K562 (cell line): Measurements from ENCODE around the gene HAAO. TPM values are rescaled to one million over a fixed set of nuclear protein-coding genes. Genes with fewer than 3 reads are reported as not detected.

Experiments
- ATAC-seq: fragments of 200-7000 bp; cut with Tn5 transposase; 3 replicates; pipeline ENCODE4 v1.9.1; 2020; ENCODE audit warnings: moderate library complexity
- BruUV-seq: library from RNA; stranded (reverse); fragments of 400-500 nt; replicated peaks from 2 replicates; lab custom pipeline; 2021; lab: Mats Ljungman, UMichigan
- CTCF ChIA-PET: fragments of 300-600 bp; formaldehyde crosslinking; extraction: SDS; loops from one replicate; lab custom pipeline; 2021; ENCODE audit warnings: low intra/inter-chr PET ratio; lab: Yijun Ruan, JAX
- POLR2A ChIA-PET: fragments of 300-600, 350-650 bp; sonication (Branson Sonifier 250); formaldehyde crosslinking; extraction: SDS; loops from one replicate; lab custom pipeline; 2021; ENCODE audit warnings: antibody characterized with exemption, inconsistent platforms; lab: Yijun Ruan, JAX
- DNase-seq, 4 experiments: peaks; one replicate each; pipeline versions ENCODE4 v3.0.0 to v3.0.0-alpha.2; 2011 to 2018; ENCODE audit warnings: low spot score in 3 of 4, mixed read lengths in 3 of 4; ENCODE audit errors: extremely low read depth in 1 of 4
- FAIRE-seq: peaks from 2 replicates; lab custom pipeline; 2011; peaks lifted over from hg19 to GRCh38; lab: Jason Lieb, UNC
- H2AFZ ChIP-seq: 2 replicates; pipeline ENCODE4 v1.6.0; 2011; ENCODE audit warnings: low read depth, low read length, control low read depth, inconsistent platforms
- H3K27ac ChIP-seq: fragments of 200-600 bp; 3 replicates; pipeline ENCODE4 v1.8.0; 2011; ENCODE audit warnings: low read depth, mild to moderate bottlenecking, control low read depth, inconsistent platforms, low read length, moderate library complexity, mixed read lengths; ENCODE audit errors: extremely low read depth
- H3K27me3 ChIP-seq, 2 experiments: fragments of 300-600 bp in 1 of 2; 2 replicates in 1 of 2; 3 replicates in 1 of 2; pipeline versions ENCODE4 v1.6.0 to v1.8.0; 2011; ENCODE audit warnings: inconsistent platforms in 2 of 2, low read length in 2 of 2, mild to moderate bottlenecking in 1 of 2, mixed read lengths in 1 of 2, moderate library complexity in 1 of 2; ENCODE audit not compliant: control insufficient read depth in 2 of 2, insufficient read depth in 2 of 2
- H3K36me3 ChIP-seq: fragments of 300-600 bp; 3 replicates; pipeline ENCODE4 v1.8.0; 2011; ENCODE audit warnings: mild to moderate bottlenecking, low read length, inconsistent platforms; ENCODE audit not compliant: control insufficient read depth, insufficient read depth
- H3K4me1 ChIP-seq, 2 experiments: fragments of 200-600 bp in 1 of 2; replicated peaks in 1 of 2; 2 replicates in 1 of 2; 3 replicates in 1 of 2; pipeline versions ENCODE4 v1.5.1 to v1.8.0; 2011; ENCODE audit warnings: inconsistent platforms in 2 of 2, low read length in 2 of 2, mild to moderate bottlenecking in 1 of 2, mixed read lengths in 1 of 2, moderate library complexity in 1 of 2; ENCODE audit not compliant: control insufficient read depth in 2 of 2, insufficient read depth in 2 of 2
- H3K4me2 ChIP-seq: 2 replicates; pipeline ENCODE4 v1.6.1; 2011; ENCODE audit warnings: low read length, control low read depth, inconsistent platforms, mixed read lengths; ENCODE audit not compliant: insufficient read depth
- H3K4me3 ChIP-seq: fragments of 200-600 bp; sonication (generic), shearing (Covaris generic); 2 replicates; pipeline ENCODE4 v1.5.1; 2016; ENCODE audit warnings: control low read depth, inconsistent platforms
- H3K79me2 ChIP-seq: fragments of 200-600 bp; 3 replicates; pipeline ENCODE4 v1.8.0; 2011; ENCODE audit warnings: low read length, inconsistent platforms; ENCODE audit not compliant: control insufficient read depth, insufficient read depth
- H3K9ac ChIP-seq, 2 experiments: 2 replicates each; pipeline versions ENCODE4 v1.6.0 to v1.6.1; 2011; ENCODE audit warnings: low read depth in 2 of 2, low read length in 2 of 2, control low read depth in 1 of 2, inconsistent platforms in 1 of 2, mild to moderate bottlenecking in 1 of 2, mixed read lengths in 1 of 2; ENCODE audit not compliant: insufficient read depth in 1 of 2
- H3K9me1 ChIP-seq: one replicate; pipeline ENCODE4 v1.6.0; 2011; ENCODE audit warnings: inconsistent platforms, mild to moderate bottlenecking, low read length, moderate library complexity; ENCODE audit not compliant: control insufficient read depth, insufficient read depth
- H3K9me3 ChIP-seq: replicated peaks from 2 replicates; pipeline ENCODE4 v1.5.1; 2011; ENCODE audit warnings: low read depth, low read length, inconsistent platforms; ENCODE audit not compliant: control insufficient read depth, insufficient read depth
- H4K20me1 ChIP-seq: replicated peaks from 2 replicates; pipeline ENCODE4 v1.6.1; 2011; ENCODE audit warnings: low read length, inconsistent platforms, mixed read lengths; ENCODE audit not compliant: control insufficient read depth, insufficient read depth
- BRD9 ChIP-seq: fragments of 450-650 bp; IDR thresholded peaks from 2 replicates; pipeline ENCODE4 v1.6.1; 2018; ENCODE audit warnings: low read depth; ENCODE audit not compliant: partially characterized antibody
- ESRRA ChIP-seq: fragments of 450-650 bp; IDR thresholded peaks from 2 replicates; pipeline ENCODE4 v1.6.1; 2014; ENCODE audit warnings: low read depth, mild to moderate bottlenecking, moderate library complexity, borderline replicate concordance
- NBN ChIP-seq: fragments of 450-650 bp; IDR thresholded peaks from 2 replicates; pipeline ENCODE4 v1.6.1; 2016; ENCODE audit warnings: low read depth, mild to moderate bottlenecking
- ZSCAN29 ChIP-seq: fragments of 450-650 bp; IDR thresholded peaks from 2 replicates; pipeline ENCODE4 v1.6.1; 2017
- ZSCAN32 ChIP-seq: fragments of 450-650 bp; formaldehyde crosslinking; IDR thresholded peaks from 2 replicates; pipeline ENCODE4 v1.4.0; 2020; ENCODE audit warnings: mild to moderate bottlenecking, moderate library complexity
- WGBS: fragments of 100-300 bp; shearing (Covaris generic); methylation state at CpG from one replicate; pipeline ENCODE4 v1.1.6; 2016; ENCODE audit warnings: low coverage, mixed read lengths; ENCODE audit not compliant: insufficient coverage; ENCODE audit errors: missing lambda C conversion rate; 5-methylcytosine and 5-hydroxymethylcytosine counted together
- in situ Hi-C: fragments of 300-500 bp; cut with MboI; formaldehyde crosslinking; loops from 4 replicates; pipeline ENCODE4 v1.15.0; 2018; ENCODE audit warnings: inconsistent platforms, mixed read lengths
- intact Hi-C: fragments of 100-400 bp; cut with micrococcal nuclease; formaldehyde crosslinking; loops from 2 replicates; pipeline ENCODE4 v1.14.2; 2022
- polyA plus RNA-seq, 8 experiments: library from polyadenylated mRNA; depleted of rRNA in 4 of 8; stranded (reverse) in 5 of 8; unstranded in 3 of 8; fragments of >200 nt; fragmentation: Nextera tagmentation in 2 of 8; fragmentation: Illumina TruSeq in 1 of 8; extraction: Ambion mirVana in 2 of 8; extraction: Trizol in 1 of 8; gene quantifications; 2 replicates each; pipeline versions ENCODE4 v1.2.1 to v1.2.3, GENCODE V29; 2011 to 2014; ENCODE audit warnings: inconsistent platforms in 1 of 8, missing spikeins in 1 of 8
- total RNA-seq, 7 experiments: library from RNA; depleted of rRNA in 6 of 7; stranded (reverse); fragments of >200 nt in 6 of 7; fragmentation: Illumina TruSeq in 2 of 7; extraction: Trizol in 2 of 7; gene quantifications; 2 replicates each; pipeline versions ENCODE4 v1.2.1 to v1.2.3, GENCODE V29; 2011 to 2021; ENCODE audit warnings: low replicate concordance in 1 of 7
- TF ChIP-seq, protein P1 (sequence below): fragments of 250-450 bp; sonication (Bioruptor Pico); IDR thresholded peaks from 2 replicates; pipeline ENCODE4 v1.8.0; 2022; ENCODE audit warnings: moderate library complexity, mild to moderate bottlenecking, inconsistent platforms
- TF ChIP-seq, protein P2 (sequence below), 2 experiments: fragments of 450-650 bp in 1 of 2; sonication (generic) in 1 of 2; formaldehyde crosslinking in 1 of 2; IDR thresholded peaks in 1 of 2; conservative IDR thresholded peaks in 1 of 2; 2 replicates each; pipeline versions ENCODE4 v1.6.1 to v1.8.1; 2016 to 2023; ENCODE audit warnings: mild to moderate bottlenecking in 2 of 2, moderate library complexity in 2 of 2, inconsistent platforms in 1 of 2, missing genetic modification reagents in 1 of 2
- TF ChIP-seq, protein P3 (sequence below), 2 experiments: fragments of 450-650 bp in 1 of 2; sonication (generic) in 1 of 2; formaldehyde crosslinking in 1 of 2; IDR thresholded peaks; 2 replicates each; pipeline versions ENCODE4 v1.7.1 to v1.9.0; 2016 to 2022; ENCODE audit warnings: inconsistent platforms in 1 of 2, mild to moderate bottlenecking in 1 of 2, missing genetic modification reagents in 1 of 2

HAAO gene
- total and polyA plus RNA-seq, 9 of the 15 experiments (the other 6 are each of a cell fraction or from before 2014, with no cell fraction given), result not detected

DNA sequence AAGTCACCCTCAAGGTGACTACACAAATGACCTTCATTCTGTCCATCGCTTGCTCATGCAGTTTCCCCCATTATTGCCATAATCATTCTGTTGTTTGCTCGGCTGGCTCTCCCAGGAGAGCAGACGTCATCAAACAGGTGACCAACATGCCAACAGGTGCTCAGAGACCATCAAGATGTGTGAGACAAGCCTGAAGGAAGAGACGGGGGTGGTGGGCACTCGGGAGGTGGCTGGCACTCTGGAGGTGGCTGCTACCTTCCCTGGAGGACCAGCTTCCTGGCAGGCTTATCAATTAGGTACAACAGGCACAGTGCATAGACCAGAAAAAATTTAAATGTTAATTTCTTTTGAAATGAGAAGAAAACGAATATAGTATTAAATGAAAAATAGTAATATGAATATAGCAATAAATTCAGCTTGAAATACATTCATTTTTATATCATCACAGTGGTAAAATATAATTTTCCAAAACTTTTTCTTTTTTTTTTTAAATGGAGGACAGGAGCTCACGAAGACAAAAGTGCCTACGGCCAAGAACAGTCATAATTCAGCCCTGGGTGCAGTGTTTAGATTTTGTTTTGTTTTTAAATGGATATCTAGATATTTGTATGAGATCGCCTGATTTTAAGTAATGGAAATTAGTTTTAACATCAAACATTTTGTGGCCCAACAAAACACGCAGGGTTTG, 16.9 kb upstream of the HAAO start:
- H3K4me2 ChIP-seq, result peak overlapping the region; percentile 67
- H3K27ac ChIP-seq, result peak overlapping the region; percentile 97
- H3K79me2 ChIP-seq, result no peaks in the 10 kb centered on the region
- H3K4me3 ChIP-seq, result peak overlapping the region; percentile 72
- FAIRE-seq (no peak), DNase-seq (no peak), ATAC-seq (no peak)
- 0 out of 2 replicates have a peak, but pooled peaks cover 4% of the 10 kb centered on the region for H3K9me3 ChIP-seq
- peak overlapping the region; percentile 89 for H2AFZ ChIP-seq
- H3K9me1 ChIP-seq, result no peaks in the 10 kb centered on the region
- 0 out of 5 replicates have a peak, but pooled peaks cover 0 to 2% of the 10 kb centered on the region in 2 experiments for H3K27me3 ChIP-seq
- intact Hi-C loops (no loop called here), in situ Hi-C loops (no loop called here)
- H3K4me1 ChIP-seq, result peaks cover 9 to 19% of the 10 kb centered on the region in 2 experiments; a peak in 4 of 5 replicates
- no peaks in the 10 kb centered on the region for H3K36me3 ChIP-seq
- CTCF ChIA-PET, result interaction anchor here (0.8 kb wide), 1 partner anchor 559 kb away, joined by 3 read pairs; no protein-coding TSS in a partner anchor
- TSS peak; percentile 88 for BruUV-seq
- POLR2A ChIA-PET, result interaction anchor here (0.7 to 2.0 kb wide), 6 partner anchors 10 to 712 kb away, joined by 3 to 17 read pairs (median 3); partner anchors contain the start of gene ZFP36L2
- peak overlapping the region; percentile 88 to 90 for H3K9ac ChIP-seq
- WGBS, result 31% methylated on average over 9 of the region's 10 CpGs
- no peaks in the 10 kb centered on the region for H4K20me1 ChIP-seq
- TF ChIP-seq ZSCAN32 (0 out of 2 replicates have a peak, but pooled peaks have one; percentile 11), ESRRA (0 out of 2 replicates have a peak, but pooled peaks have one; percentile 27), ZSCAN29 (no peak), BRD9 (peak; percentile 27), NBN (0 out of 2 replicates have a peak, but pooled peaks have one; percentile 38)
- TF ChIP-seq, protein P1, sequence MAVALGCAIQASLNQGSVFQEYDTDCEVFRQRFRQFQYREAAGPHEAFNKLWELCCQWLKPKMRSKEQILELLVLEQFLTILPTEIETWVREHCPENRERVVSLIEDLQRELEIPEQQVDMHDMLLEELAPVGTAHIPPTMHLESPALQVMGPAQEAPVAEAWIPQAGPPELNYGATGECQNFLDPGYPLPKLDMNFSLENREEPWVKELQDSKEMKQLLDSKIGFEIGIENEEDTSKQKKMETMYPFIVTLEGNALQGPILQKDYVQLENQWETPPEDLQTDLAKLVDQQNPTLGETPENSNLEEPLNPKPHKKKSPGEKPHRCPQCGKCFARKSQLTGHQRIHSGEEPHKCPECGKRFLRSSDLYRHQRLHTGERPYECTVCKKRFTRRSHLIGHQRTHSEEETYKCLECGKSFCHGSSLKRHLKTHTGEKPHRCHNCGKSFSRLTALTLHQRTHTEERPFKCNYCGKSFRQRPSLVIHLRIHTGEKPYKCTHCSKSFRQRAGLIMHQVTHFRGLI (CRISPR knock-in tag), result peak; percentile 62; the same call in 1 of the 2 replicates
- TF ChIP-seq, protein P2, sequence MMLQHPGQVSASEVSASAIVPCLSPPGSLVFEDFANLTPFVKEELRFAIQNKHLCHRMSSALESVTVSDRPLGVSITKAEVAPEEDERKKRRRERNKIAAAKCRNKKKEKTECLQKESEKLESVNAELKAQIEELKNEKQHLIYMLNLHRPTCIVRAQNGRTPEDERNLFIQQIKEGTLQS (IDR thresholded peaks at IDR 0.05), result no peak
- TF ChIP-seq, protein P2 (CRISPR knock-in tag; conservative IDR thresholded peaks at IDR 0.05), result no peak
- TF ChIP-seq, protein P3, sequence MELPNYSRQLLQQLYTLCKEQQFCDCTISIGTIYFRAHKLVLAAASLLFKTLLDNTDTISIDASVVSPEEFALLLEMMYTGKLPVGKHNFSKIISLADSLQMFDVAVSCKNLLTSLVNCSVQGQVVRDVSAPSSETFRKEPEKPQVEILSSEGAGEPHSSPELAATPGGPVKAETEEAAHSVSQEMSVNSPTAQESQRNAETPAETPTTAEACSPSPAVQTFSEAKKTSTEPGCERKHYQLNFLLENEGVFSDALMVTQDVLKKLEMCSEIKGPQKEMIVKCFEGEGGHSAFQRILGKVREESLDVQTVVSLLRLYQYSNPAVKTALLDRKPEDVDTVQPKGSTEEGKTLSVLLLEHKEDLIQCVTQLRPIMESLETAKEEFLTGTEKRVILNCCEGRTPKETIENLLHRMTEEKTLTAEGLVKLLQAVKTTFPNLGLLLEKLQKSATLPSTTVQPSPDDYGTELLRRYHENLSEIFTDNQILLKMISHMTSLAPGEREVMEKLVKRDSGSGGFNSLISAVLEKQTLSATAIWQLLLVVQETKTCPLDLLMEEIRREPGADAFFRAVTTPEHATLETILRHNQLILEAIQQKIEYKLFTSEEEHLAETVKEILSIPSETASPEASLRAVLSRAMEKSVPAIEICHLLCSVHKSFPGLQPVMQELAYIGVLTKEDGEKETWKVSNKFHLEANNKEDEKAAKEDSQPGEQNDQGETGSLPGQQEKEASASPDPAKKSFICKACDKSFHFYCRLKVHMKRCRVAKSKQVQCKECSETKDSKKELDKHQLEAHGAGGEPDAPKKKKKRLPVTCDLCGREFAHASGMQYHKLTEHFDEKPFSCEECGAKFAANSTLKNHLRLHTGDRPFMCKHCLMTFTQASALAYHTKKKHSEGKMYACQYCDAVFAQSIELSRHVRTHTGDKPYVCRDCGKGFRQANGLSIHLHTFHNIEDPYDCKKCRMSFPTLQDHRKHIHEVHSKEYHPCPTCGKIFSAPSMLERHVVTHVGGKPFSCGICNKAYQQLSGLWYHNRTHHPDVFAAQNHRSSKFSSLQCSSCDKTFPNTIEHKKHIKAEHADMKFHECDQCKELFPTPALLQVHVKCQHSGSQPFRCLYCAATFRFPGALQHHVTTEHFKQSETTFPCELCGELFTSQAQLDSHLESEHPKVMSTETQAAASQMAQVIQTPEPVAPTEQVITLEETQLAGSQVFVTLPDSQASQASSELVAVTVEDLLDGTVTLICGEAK (IDR thresholded peaks at IDR 0.05), result peak; percentile 56
- TF ChIP-seq, protein P3 (CRISPR knock-in tag; IDR thresholded peaks at IDR 0.05), result no peak
